Heart right ventricle (tissue), 16 donors: ENCODE measurements around the gene FOXL2NB. TPM values are rescaled to one million over a fixed set of nuclear protein-coding genes. Genes with fewer than 3 reads are reported as not detected.
"Not testable (repeated sequence)": the region's sequence is repeated elsewhere in the genome, so short reads cannot be mapped to it uniquely, and the experiment has no call there.

Source experiments
- ATAC-seq, 8 donors: fragments of 200-7000 bp; cut with Tn5 transposase; one replicate each; pipeline ENCODE4 v1.9.1; 2020; ENCODE audit warnings: mild to moderate bottlenecking in 8 of 8, moderate library complexity in 8 of 8, moderate number of reproducible peaks in 1 of 8
- DNase-seq, 2 donors: peaks; one replicate each; pipeline ENCODE4 v3.0.0-alpha.2; 2020
- H3K27ac ChIP-seq, 10 donors: fragments of 200-600 bp; sonication (generic) in 2 of 10; one replicate each; pipeline versions ENCODE4 v1.5.0 to v1.8.0; 2020 to 2022; ENCODE audit warnings: mild to moderate bottlenecking in 3 of 10
- H3K27me3 ChIP-seq, 7 donors: fragments of 200-600 bp; one replicate each; pipeline ENCODE4 v1.8.0; 2021 to 2022; ENCODE audit warnings: mild to moderate bottlenecking in 2 of 7
- H3K36me3 ChIP-seq, 9 donors: fragments of 200-600 bp; sonication (generic) in 1 of 9; one replicate each; pipeline versions ENCODE4 v1.5.0 to v1.8.0; 2020 to 2022; ENCODE audit warnings: mild to moderate bottlenecking in 2 of 9
- H3K4me1 ChIP-seq, 9 donors: fragments of 200-600 bp; sonication (generic) in 1 of 9; one replicate each; pipeline versions ENCODE4 v1.5.0 to v1.8.0; 2020 to 2022; ENCODE audit warnings: mild to moderate bottlenecking in 4 of 9
- H3K4me3 ChIP-seq, 10 donors: fragments of 200-600 bp; sonication (generic) in 2 of 10; one replicate each; pipeline versions ENCODE4 v1.5.0 to v1.8.0; 2020 to 2022; ENCODE audit warnings: mild to moderate bottlenecking in 7 of 10, moderate library complexity in 2 of 10
- H3K9me3 ChIP-seq, 11 donors: fragments of 200-600 bp in 10 of 11; sonication (generic) in 2 of 11; one replicate each; pipeline versions ENCODE4 v1.5.0 to v1.8.0; 2013 to 2022; ENCODE audit warnings: mild to moderate bottlenecking in 2 of 11, control low read depth in 1 of 11, moderate library complexity in 1 of 11
- WGBS, 2 donors: extraction: QIAGEN DNeasy Blood & Tissue Kit; methylation state at CpG; one replicate each; pipeline ENCODE4 v1.1.7; 2013; ENCODE audit warnings: inconsistent platforms in 1 of 2; 5-methylcytosine and 5-hydroxymethylcytosine counted together
- intact Hi-C, 10 donors: fragments of 100-400 bp; cut with DNase I; formaldehyde crosslinking; loops; one replicate each; pipeline versions ENCODE4 v1.11.1 to v1.14.2; 2022
- polyA plus RNA-seq, 2 donors: library from polyadenylated mRNA; stranded (reverse); fragments of 200-250 nt; gene quantifications; one replicate each; pipeline ENCODE4 v1.2.3, GENCODE V29; 2013
- total RNA-seq, 10 donors: library from RNA; stranded (reverse); fragmentation: NEBNext Ultra II Directional in 3 of 10; extraction: Animal tissue kit (Norgen Biotek cat#: 25700) in 3 of 10; gene quantifications; one replicate each; pipeline versions ENCODE4 v1.2.1 to v1.2.4, GENCODE V29; 2021 to 2023
- TF ChIP-seq, protein P1 (sequence below), 9 donors: fragments of 200-600 bp; sonication (generic) in 2 of 9; IDR thresholded peaks; one replicate each; pipeline versions ENCODE4 v1.5.0 to v1.8.0; 2021 to 2022; ENCODE audit warnings: antibody characterized with exemption in 9 of 9, mild to moderate bottlenecking in 5 of 9, moderate library complexity in 1 of 9
- donor health status: Arrhythmogenic right ventricular cardiomyopathy.
- donor health status: ischemic (EF 13 %, LVEDD 7.1; RV severe dilation, severe dysfunction).
- donor health status: healthy with polysubstance abuse.
- donor health status: DM: no; HTN: yes; CAD: no.
- donor health status: DM: no; HTN: no; CAD: no.
- donor health status: ischemic (EF 25% LVEDD 6.9; RV normal size, moderate dysfunction).
- donor health status: ischemic (EF 25% LVEDD 5.7; RV mildly dilated, moderate dysfunction).
- donor health status: healthy.
- donor health status: DM: yes; HTN: yes; CAD: no.
- donor health status: Ischemic cardiomyopathy.
- donor health status: ischemic (EF 35%, LVEDD 5.7; RV mildly dilated, moderate dysfunction).
- donor health status: nonischemic (EF 11% LVEDD 7.7; RV severe dilation, severe dysfunction).
- donor health status: DM: yes; HTN: yes; CAD: no.
- donor health status: PGD.
- donor health status: ischemic (EF 29% LVEDD 5.4; RV normal size, mild dysfunction).
- donor health status: nonischemic (EF 23%, LVEDD 6.1; RV moderate dilation, normal function).

The FOXL2NB gene
- total and polyA plus RNA-seq, 12 donors: 0.01 to 0.13 (median 0.06) TPM; not detected in 9

DNA sequence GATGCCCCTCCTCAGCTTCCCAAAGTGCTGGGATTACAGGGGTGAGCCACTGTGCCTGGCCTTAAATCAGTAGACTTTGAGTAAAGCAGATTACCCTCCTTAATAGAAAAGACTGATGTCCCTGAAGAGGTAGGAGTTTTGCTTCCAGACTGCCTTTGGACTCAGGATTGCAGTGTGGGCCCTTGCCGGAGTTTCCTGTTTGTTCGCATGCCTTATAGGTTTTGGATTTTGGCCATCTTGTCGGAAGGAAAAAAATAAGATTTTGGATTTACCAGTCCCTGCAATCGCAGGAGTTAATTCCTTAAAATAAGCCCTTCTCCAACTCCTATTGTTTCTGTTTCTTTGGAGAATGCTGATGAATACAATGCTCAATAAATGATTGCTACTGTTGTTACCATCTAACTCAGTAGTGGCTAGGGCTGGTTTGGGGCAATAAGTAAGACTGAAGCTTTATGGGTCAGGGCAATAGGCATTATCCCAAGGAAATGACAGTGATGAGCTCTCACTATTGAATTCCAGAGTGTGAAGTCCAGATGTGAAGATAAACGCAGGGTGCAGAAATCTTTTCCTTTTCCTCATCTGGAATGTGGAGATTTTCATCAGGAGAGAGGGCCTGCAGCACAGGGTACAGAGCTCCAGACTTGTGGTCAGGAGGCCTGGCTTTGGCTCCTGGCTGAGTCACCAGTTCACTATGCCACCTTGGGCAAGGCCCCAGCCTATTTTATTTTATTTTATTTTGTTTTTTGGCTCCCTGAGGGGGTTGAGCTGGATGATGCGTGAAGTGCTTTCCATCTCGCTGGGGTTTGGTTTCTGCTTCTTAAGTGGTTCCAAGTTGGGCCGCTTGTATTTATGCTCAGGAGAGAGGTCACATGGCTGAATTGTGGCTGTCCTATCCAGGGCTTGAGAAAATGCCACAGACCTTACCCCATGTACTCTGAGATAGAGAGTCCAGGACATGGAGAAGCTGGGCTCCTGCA is 25.4 kb upstream of the FOXL2NB start:
- Histone ChIP-seq H3K4me3 (no peak overlapping the region), H3K27me3 (peaks cover 0 to 6% (median 0%) of the 10 kb centered on the region in 7 donors), H3K36me3 (no peaks in the 10 kb centered on the region), H3K27ac (no peak overlapping the region), H3K9me3 (no peaks in the 10 kb centered on the region), H3K4me1 (peaks cover 0 to 8% (median 3%) of the 10 kb centered on the region in 9 donors)
- ATAC-seq (no peak), DNase-seq (no peak)
- TF ChIP-seq, protein P1, sequence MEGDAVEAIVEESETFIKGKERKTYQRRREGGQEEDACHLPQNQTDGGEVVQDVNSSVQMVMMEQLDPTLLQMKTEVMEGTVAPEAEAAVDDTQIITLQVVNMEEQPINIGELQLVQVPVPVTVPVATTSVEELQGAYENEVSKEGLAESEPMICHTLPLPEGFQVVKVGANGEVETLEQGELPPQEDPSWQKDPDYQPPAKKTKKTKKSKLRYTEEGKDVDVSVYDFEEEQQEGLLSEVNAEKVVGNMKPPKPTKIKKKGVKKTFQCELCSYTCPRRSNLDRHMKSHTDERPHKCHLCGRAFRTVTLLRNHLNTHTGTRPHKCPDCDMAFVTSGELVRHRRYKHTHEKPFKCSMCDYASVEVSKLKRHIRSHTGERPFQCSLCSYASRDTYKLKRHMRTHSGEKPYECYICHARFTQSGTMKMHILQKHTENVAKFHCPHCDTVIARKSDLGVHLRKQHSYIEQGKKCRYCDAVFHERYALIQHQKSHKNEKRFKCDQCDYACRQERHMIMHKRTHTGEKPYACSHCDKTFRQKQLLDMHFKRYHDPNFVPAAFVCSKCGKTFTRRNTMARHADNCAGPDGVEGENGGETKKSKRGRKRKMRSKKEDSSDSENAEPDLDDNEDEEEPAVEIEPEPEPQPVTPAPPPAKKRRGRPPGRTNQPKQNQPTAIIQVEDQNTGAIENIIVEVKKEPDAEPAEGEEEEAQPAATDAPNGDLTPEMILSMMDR (IDR thresholded peaks at IDR 0.05): no peak
- 71 to 82% methylated on average over 8 of the region's 8 CpGs for WGBS, 2 donors
- intact Hi-C loops: loop anchor here in 7 of 10 donors (2.0 to 10.0 kb wide), 6 partner anchors 219 to 504 kb away; partner anchors contain the start of genes CEP70 (in 2 of the 7) and FAIM (in 1 of the 7)

DNA sequence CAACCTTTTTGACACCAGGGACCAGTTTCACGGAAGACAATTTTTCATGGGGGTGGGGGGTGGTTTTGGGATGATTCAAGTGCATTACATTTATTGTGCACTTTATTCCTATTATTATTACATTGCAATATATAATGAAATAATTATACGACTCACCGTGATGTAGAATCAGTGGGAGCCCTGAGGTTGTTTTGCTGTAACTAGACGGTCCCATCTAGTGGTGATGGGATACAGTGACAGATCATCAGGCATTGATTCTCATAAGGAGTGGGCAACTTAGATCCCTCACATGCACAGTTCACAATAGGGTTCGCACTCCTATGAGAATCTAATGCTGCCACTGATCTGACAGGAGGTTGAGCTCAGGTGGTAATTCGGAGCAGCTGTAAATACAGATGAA is 24.6 kb upstream of the FOXL2NB start:
- intact Hi-C loops: loop anchor here in 7 of 10 donors (2.0 to 10.0 kb wide), 6 partner anchors 220 to 505 kb away; partner anchors contain the start of genes CEP70 (in 2 of the 7) and FAIM (in 1 of the 7)
- not testable (repeated sequence) for H3K27ac ChIP-seq, H3K9me3 ChIP-seq

DNA sequence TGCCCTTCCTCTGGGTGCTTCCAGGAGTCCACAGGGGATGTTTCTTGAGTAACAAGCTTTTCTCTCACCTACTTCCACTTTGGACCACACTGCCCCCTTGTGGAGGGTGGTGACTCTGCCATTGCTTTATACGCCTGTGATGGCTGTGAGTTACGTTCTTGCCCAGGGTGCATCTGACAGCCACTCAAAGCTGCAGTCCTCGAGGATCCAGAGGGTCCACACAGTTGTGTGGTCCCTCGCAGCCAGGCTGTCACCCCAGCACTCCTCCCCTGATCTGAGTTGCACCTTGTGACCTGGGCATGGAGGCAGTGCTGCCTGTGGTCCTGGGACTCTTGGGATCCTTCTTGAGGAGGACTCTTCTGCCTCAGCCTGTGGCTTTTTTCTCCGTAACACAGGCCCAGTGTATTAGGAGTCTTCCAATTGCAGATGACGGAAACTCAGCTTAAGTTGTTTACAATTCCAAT is 23.5 kb upstream of the FOXL2NB start:
- ATAC-seq (peak; percentile 61 to 82 (median 78)), DNase-seq (peak; percentile 71 to 81)
- no peak overlapping the region for H3K4me3 ChIP-seq
- 26 to 29% methylated on average over 6 of the region's 6 CpGs for WGBS, 2 donors
- H3K36me3 ChIP-seq: no peaks in the 10 kb centered on the region
- peaks cover 0 to 6% (median 0%) of the 10 kb centered on the region in 9 donors for H3K4me1 ChIP-seq
- TF ChIP-seq, protein P1 (IDR thresholded peaks at IDR 0.05): peak; percentile 82 to 95 (median 90)
- H3K27me3 ChIP-seq: peaks cover 0 to 6% (median 0%) of the 10 kb centered on the region in 7 donors
- intact Hi-C loops: loop anchor here in 7 of 10 donors (2.0 to 10.0 kb wide), 6 partner anchors 221 to 506 kb away; partner anchors contain the start of genes CEP70 (in 2 of the 7) and FAIM (in 1 of the 7)
- H3K27ac ChIP-seq: no peak overlapping the region
- no peaks in the 10 kb centered on the region for H3K9me3 ChIP-seq

More for the DNA sequence above, 24.6 kb upstream of the FOXL2NB start:
- DNase-seq, H3K4me3 ChIP-seq, ATAC-seq, H3K4me1 ChIP-seq, H3K27me3 ChIP-seq, H3K36me3 ChIP-seq: not testable (repeated sequence)
- 90 to 91% methylated on average over 6 of the region's 6 CpGs for WGBS, 2 donors

DNA sequence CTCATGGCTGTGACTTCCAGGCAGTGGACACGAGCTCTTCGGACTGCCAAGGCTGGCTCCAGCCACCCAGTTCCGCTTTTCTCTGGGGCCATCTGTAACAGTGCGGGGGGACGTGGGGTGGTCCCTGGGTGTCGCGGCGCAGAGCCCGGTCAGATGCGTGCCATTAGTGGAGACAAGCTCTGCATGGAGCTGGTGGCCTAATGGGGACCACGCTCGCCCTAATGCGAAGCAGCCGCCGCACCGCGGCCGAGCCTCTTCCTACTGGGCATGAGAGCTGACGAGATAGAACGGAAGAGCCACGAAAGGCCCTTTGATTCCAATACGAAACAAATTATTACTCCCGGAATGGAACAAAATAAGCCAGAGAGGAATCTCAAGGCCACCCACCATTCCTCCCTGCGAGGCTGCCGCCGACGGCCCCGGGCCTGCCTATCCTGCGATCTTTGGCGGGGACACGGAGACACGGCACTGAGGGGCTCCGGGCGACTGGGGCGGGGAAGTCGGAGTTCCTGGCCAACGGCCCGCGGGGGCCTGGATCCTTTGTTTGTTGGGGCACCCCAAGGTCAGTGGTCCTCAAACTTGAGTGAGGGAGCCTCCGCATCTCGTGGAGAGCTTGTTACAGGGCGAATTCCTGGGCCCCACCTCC is 18.2 kb upstream of the FOXL2NB start:
- Histone ChIP-seq H3K27ac (no peak overlapping the region), H3K27me3 (peaks cover 0 to 5% (median 4%) of the 10 kb centered on the region in 7 donors), H3K4me3 (no peak overlapping the region), H3K9me3 (no peaks in the 10 kb centered on the region), H3K4me1 (no peaks in the 10 kb centered on the region), H3K36me3 (no peaks in the 10 kb centered on the region)
- no peak for ATAC-seq
- 93 to 94% methylated on average over 42 of the region's 42 CpGs for WGBS, 2 donors
- intact Hi-C loops: loop anchor here in 1 of 10 donors (10.0 kb wide), 1 partner anchor 454 kb away; no protein-coding TSS in a partner anchor
- no peak for DNase-seq
- TF ChIP-seq, protein P1 (IDR thresholded peaks at IDR 0.05): no peak
